HG02623 (cell line): ENCODE data around the gene SH3TC1.

Experiments
- ATAC-seq: cut with Tn5 transposase; IDR thresholded peaks from one replicate; pipeline ENCODE4 v1.9.1; 2021; ENCODE audit warnings: moderate library complexity; ENCODE audit not compliant: unreplicated experiment

Gene SH3TC1

DNA sequence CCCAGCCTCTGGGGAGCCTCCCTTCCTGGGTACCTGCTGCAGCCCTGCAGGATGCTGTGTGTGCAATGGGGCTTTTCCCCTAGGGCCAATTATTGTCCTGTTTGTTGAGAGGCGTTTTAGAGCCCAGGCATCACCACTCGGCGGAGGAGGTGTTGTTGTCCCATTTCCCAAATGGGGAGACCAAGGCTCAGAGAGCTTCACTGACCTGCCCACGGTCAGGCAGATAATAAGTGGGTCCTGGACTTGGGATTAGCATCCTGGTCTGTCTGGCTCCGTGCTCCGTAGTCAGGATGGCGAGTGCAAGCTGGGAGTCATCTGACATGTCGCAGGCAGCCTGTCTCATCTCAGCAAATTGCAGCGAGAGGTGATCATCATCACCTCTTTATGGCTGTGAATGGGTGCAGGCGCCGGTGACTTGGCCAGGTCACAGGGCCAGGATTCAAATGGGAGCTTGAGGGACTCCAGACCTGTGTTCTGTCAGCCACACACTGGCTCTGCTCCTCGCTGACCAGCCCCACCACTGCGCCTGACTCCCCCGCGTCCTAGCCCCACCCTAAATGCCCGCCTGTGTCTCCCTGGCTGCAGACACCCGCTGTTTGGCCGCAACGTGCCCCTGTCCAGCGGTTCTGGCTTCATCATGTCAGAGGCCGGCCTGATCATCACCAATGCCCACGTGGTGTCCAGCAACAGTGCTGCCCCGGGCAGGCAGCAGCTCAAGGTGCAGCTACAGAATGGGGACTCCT is 87.1 kb downstream of the SH3TC1 start:
- no peak for ATAC-seq

DNA sequence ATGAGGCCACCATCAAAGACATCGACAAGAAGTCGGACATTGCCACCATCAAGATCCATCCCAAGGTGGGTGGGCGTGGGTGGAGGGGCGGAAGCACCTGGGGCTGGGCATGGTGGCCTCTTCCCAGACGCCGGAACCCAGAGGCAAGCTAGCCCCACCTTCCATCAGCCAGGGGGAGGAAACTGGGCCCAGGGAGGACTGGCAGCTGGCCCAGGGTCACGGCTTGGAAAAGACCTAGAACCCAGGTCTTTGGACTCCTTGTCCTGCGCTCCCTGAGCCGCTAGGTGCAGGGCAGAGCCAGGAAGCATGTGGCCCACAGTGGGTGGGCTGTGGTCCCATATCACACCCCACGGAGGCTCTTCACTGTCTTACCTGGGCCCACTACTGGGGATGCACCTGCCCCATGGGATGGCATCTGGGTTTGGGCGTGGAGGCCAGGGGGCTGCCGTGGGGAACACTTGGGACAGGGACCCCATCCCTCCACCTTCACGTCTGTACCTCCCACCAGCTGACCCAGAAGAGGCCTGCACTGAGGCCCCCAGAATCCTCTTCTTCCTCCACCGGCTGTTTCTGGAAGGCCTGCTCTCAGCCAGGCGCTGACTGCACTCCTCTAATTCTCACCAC is 87.7 kb downstream of the SH3TC1 start:
- no peak for ATAC-seq

- no peak for ATAC-seq
These were observed 88.5 kb downstream of the SH3TC1 start for GRCh38 chr4:8287343-8288280.

DNA sequence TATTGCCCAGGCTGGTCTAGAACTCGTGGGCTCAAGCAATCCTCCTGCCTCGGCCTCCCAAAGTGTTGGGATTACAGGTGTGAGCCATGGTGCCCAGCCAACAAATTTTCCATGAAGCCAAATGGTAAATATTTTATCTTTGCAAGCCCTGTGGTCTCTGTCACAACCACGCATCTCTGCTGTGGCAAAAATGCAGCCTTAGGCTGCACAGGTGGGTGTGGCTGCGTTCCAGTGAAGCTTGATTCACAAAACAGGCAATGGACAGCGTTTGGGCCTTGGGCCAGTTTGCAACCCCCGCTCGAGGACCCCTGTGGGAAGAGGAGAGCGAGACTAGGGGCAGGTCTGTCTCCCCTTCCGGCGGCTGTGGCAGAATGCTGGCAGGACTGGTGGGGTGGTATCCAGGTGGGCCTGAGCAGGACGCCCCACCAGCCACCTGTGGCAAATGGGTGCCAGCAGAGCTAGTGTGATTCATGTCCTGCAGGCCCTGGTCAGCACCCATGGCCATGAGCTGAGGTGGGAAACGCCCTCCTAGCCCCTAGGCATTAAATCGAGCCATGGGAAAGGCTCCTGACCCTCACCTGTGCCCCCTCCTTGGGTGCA is 90.2 kb downstream of the SH3TC1 start:
- no peak for ATAC-seq

GRCh38 chr4:8289956-8290700 is 91.0 kb downstream of the SH3TC1 start:
- no peak for ATAC-seq

GRCh38 chr4:8290701-8290970 is 91.5 kb downstream of the SH3TC1 start:
- ATAC-seq, result no peak
